ENCODE measurements around the gene ARL15. TPM values are rescaled to one million over a fixed set of nuclear protein-coding genes. Genes with fewer than 3 reads are reported as not detected.
A peak's percentile ranks its signal among the peaks of the same experiment; 100 is the strongest.

Gene ARL15
- total and polyA plus RNA-seq, 5 donors from 2014 or later, result 16.5 to 27.7 (median 19.1) TPM

DNA sequence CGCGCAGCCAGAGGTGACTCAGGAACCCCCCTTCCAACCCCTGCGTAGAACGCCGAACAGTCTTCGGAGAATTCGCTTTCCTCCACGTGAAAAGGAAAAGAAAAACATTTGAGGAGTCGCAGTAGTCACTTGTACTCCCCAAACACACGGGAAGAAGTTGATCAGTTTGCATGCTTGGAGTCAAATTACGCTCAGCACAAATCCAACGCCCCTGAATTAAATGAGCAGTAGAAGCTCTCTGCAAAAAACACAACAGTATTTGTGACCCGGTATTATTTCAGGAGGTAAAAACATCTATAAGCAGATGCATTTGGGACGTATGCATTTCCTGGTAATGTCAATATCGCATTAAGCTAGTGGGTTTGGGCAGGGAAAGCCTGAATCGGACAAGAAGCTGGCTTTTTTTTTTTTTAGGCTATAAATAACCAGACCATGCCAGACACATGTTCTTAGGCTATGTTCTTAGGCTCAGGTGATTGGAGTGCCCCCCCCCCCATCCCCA, 854 bp upstream of the ARL15 start:
- ATAC-seq (ENCODE audit: low read depth in 2 of 2) (no peak), DNase-seq (peak in 1 of 3 donors; percentile 35)
- H3K9me3 ChIP-seq (ENCODE audit: control insufficient read depth in 2 of 2, low read length in 2 of 2), result no peaks in the 10 kb centered on the region
- peaks cover 6% of the 10 kb centered on the region for H3K27me3 ChIP-seq (ENCODE audit: control insufficient read depth, insufficient read depth, low read length)
- H3K9me3 Mint-ChIP-seq, result no peaks in the 10 kb centered on the region
- H3K36me3 Mint-ChIP-seq, result no peaks in the 10 kb centered on the region
- peaks cover 30% of the 10 kb centered on the region for H3K4me1 ChIP-seq (ENCODE audit: control insufficient read depth, insufficient read depth, low read length, poor library complexity, severe bottlenecking)
- H3K4me3 Mint-ChIP-seq, result peak overlapping the region; percentile 89 to 99 (median 96)
- H3K27ac ChIP-seq (ENCODE audit: insufficient read depth, low read length, poor library complexity, severe bottlenecking), result peak overlapping the region; percentile 72
- H3K36me3 ChIP-seq (ENCODE audit: control insufficient read depth, insufficient read depth, low read length), result no peaks in the 10 kb centered on the region
- H3K4me3 ChIP-seq (ENCODE audit: low read depth, low read length), result peak overlapping the region; percentile 97
- H3K4me1 Mint-ChIP-seq, result peaks cover 0 to 45% (median 23%) of the 10 kb centered on the region in 4 donors
- peaks cover 34% of the 10 kb centered on the region for H3K27me3 Mint-ChIP-seq
- peak overlapping the region; percentile 91 to 99 (median 96) for H3K27ac Mint-ChIP-seq

DNA sequence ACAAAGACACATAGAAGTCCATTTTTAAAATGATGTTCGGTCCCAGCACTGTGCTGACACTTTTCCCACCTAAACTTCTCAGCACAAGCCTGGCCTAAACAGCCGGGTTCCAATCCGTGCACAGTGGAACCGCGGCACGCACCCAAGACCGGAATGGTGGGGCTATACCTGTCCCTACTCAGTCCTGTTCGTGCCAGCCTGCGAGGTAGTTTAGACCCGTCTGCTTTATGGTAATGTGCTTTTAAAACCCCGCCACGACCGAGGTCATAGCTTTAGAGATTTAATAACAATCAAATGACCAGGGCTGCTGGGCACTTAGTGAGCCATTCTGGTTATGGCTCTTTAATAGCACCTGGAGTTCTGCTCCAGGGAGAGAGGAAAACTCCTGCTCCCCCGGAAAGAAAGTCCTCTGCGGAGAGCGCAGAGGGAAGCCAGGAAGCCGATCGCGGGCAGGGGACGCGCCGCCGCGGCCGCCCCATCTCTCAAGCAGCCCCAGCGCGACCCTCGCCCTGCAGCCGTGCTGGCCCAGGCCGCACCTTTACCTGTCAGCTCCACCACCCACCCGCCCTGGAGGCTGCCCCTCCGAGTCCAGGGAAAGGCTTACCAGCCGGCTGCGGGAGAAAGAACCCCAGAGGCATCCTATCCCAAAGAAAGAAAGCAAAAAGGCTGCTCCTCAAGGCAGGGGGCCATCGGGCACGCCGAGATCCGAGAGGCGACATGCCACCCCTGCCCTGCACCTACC, 511 bp downstream of the ARL15 start:
- no peak for ATAC-seq (ENCODE audit: low read depth in 2 of 2)
- peak overlapping the region; percentile 91 for H3K4me3 ChIP-seq (ENCODE audit: low read depth, low read length)
- no peaks in the 10 kb centered on the region for H3K36me3 Mint-ChIP-seq

DNA sequence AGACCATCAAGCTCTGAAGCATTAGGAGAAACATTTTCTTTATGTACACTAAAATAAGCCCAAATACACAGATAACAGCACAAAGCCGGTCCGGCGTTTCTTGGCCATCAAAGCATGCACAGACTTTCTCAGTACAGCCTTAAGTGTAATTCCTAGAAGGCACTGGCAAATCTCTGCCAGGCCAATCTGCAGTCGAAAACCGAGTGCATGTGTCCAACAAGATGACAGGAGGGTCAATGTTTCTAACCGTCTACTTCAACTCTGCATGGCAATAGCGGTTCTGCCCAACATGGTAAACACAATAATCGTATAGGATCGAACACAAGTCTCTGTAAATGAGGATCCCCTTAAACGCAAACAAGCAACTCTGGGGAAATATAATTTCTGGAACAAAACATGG, 1.1 kb downstream of the ARL15 start:
- H3K36me3 Mint-ChIP-seq, result no peaks in the 10 kb centered on the region
- peaks cover 20% of the 10 kb centered on the region for H3K27me3 Mint-ChIP-seq
- Histone ChIP-seq H3K27ac (ENCODE audit: insufficient read depth, low read length, poor library complexity, severe bottlenecking) (no peak overlapping the region), H3K4me1 (ENCODE audit: control insufficient read depth, insufficient read depth, low read length, poor library complexity, severe bottlenecking) (peaks cover 30% of the 10 kb centered on the region), H3K27me3 (ENCODE audit: control insufficient read depth, insufficient read depth, low read length) (peaks cover 4% of the 10 kb centered on the region), H3K4me3 (ENCODE audit: low read depth, low read length) (peak overlapping the region; percentile 91), H3K36me3 (ENCODE audit: control insufficient read depth, insufficient read depth, low read length) (no peaks in the 10 kb centered on the region), H3K9me3 (ENCODE audit: control insufficient read depth in 2 of 2, low read length in 2 of 2) (no peaks in the 10 kb centered on the region)
- H3K27ac Mint-ChIP-seq, result peak overlapping the region in 2 of 3 donors; percentile 91 to 96
- DNase-seq, result no peak
- no peaks in the 10 kb centered on the region for H3K9me3 Mint-ChIP-seq
- H3K4me3 Mint-ChIP-seq, result peak overlapping the region; percentile 89 to 99 (median 96)
- H3K4me1 Mint-ChIP-seq, result peaks cover 0 to 51% (median 31%) of the 10 kb centered on the region in 4 donors
- no peak for ATAC-seq (ENCODE audit: low read depth in 2 of 2)

More for the DNA sequence above, 511 bp downstream of the ARL15 start:
- Mint-ChIP-seq H3K27me3 (peaks cover 26% of the 10 kb centered on the region), H3K4me3 (peak overlapping the region; percentile 89 to 99 (median 96)), H3K9me3 (no peaks in the 10 kb centered on the region), H3K27ac (peak overlapping the region; percentile 91 to 99 (median 96)), H3K4me1 (peaks cover 0 to 51% (median 28%) of the 10 kb centered on the region in 4 donors)
- H3K9me3 ChIP-seq (ENCODE audit: control insufficient read depth in 2 of 2, low read length in 2 of 2), result no peaks in the 10 kb centered on the region
- no peaks in the 10 kb centered on the region for H3K36me3 ChIP-seq (ENCODE audit: control insufficient read depth, insufficient read depth, low read length)
- peak in 2 of 3 donors; percentile 26 to 56 for DNase-seq
- peak overlapping the region; percentile 72 for H3K27ac ChIP-seq (ENCODE audit: insufficient read depth, low read length, poor library complexity, severe bottlenecking)
- peaks cover 4% of the 10 kb centered on the region for H3K27me3 ChIP-seq (ENCODE audit: control insufficient read depth, insufficient read depth, low read length)
- H3K4me1 ChIP-seq (ENCODE audit: control insufficient read depth, insufficient read depth, low read length, poor library complexity, severe bottlenecking), result peaks cover 30% of the 10 kb centered on the region

DNA sequence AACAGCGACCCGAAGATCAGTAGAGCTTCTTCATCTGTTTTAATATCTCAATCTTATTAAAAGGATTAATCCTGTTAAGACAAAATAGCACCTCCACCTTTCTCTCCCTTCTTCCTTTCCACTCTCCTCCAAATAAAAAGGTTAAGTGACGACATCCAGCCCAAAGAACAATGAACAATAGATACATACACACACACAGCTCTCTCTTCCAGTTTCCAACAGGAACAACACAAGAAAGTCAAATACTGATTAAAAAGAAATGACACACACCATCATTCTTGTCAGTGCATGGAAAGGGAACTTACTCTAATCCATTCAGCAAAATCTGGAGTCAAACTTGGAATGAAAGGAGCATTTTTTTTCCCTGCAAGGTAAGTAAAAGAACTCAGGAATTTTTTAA, 2.8 kb downstream of the ARL15 start:
- Histone ChIP-seq H3K27ac (ENCODE audit: insufficient read depth, low read length, poor library complexity, severe bottlenecking) (no peak overlapping the region), H3K9me3 (ENCODE audit: control insufficient read depth in 2 of 2, low read length in 2 of 2) (no peaks in the 10 kb centered on the region), H3K27me3 (ENCODE audit: control insufficient read depth, insufficient read depth, low read length) (no peaks in the 10 kb centered on the region), H3K4me3 (ENCODE audit: low read depth, low read length) (no peak overlapping the region), H3K36me3 (ENCODE audit: control insufficient read depth, insufficient read depth, low read length) (no peaks in the 10 kb centered on the region), H3K4me1 (ENCODE audit: control insufficient read depth, insufficient read depth, low read length, poor library complexity, severe bottlenecking) (peaks cover 30% of the 10 kb centered on the region)
- H3K27ac Mint-ChIP-seq, result no peak overlapping the region
- H3K4me1 Mint-ChIP-seq, result peaks cover 4 to 51% (median 37%) of the 10 kb centered on the region in 4 donors
- H3K9me3 Mint-ChIP-seq, result no peaks in the 10 kb centered on the region
- peaks cover 13% of the 10 kb centered on the region for H3K27me3 Mint-ChIP-seq
- ATAC-seq (ENCODE audit: low read depth in 2 of 2) (no peak), DNase-seq (no peak)
- H3K36me3 Mint-ChIP-seq, result no peaks in the 10 kb centered on the region
- H3K4me3 Mint-ChIP-seq, result peak overlapping the region in 2 of 4 donors; percentile 33 to 83

DNA sequence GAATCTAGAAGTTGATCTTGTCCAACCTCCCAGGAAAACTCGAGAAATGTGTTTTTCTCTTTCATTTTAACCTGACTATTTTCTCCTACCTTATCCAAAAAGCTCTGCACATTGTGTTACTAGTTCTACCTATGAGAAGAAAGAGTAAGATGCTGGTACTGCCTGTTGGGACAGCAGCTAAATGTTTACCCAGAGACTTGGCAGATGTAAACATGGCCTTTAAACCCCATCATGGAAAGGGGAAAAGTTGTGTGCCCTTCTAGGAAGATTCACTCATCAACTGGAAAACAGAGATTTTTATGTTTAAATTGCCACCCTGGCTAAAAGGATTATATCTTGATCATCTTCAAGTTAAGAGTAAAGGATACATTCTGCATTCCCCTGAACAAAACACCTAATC, 3.5 kb downstream of the ARL15 start:
- no peaks in the 10 kb centered on the region for H3K27me3 ChIP-seq (ENCODE audit: control insufficient read depth, insufficient read depth, low read length)
- Mint-ChIP-seq H3K36me3 (no peaks in the 10 kb centered on the region), H3K4me1 (peaks cover 4 to 56% (median 40%) of the 10 kb centered on the region in 4 donors), H3K9me3 (no peaks in the 10 kb centered on the region), H3K4me3 (peak overlapping the region in 3 of 4 donors; percentile 21 to 83 (median 33)), H3K27ac (no peak overlapping the region), H3K27me3 (peaks cover 11% of the 10 kb centered on the region)
- ATAC-seq (ENCODE audit: low read depth in 2 of 2), result no peak
- no peak overlapping the region for H3K4me3 ChIP-seq (ENCODE audit: low read depth, low read length)
- no peak for DNase-seq
- no peak overlapping the region for H3K27ac ChIP-seq (ENCODE audit: insufficient read depth, low read length, poor library complexity, severe bottlenecking)
- H3K4me1 ChIP-seq (ENCODE audit: control insufficient read depth, insufficient read depth, low read length, poor library complexity, severe bottlenecking), result peaks cover 28% of the 10 kb centered on the region
- H3K36me3 ChIP-seq (ENCODE audit: control insufficient read depth, insufficient read depth, low read length), result no peaks in the 10 kb centered on the region
- H3K9me3 ChIP-seq (ENCODE audit: control insufficient read depth in 2 of 2, low read length in 2 of 2), result no peaks in the 10 kb centered on the region

DNA sequence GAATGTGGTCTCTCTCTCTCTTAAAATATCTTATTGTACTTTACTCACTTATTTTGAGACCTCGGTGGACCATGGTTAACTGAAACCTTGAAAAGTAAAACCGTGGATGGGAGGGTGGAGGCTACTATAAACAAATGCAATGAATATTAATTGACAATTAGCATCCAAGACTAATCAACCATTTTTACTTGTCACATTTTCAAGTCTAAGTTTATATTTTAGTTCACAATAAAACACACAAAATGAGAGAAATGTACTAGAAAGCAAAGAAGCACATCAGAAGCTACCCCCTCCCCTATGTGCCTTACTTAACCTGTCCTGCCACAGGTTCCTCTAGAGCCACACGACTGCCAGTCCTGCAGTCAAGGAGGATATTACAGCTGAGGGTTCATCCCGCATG, 4.6 kb downstream of the ARL15 start:
- no peak for ATAC-seq (ENCODE audit: low read depth in 2 of 2)
- no peak overlapping the region for H3K4me3 Mint-ChIP-seq
- H3K27me3 ChIP-seq (ENCODE audit: control insufficient read depth, insufficient read depth, low read length), result no peaks in the 10 kb centered on the region
- no peaks in the 10 kb centered on the region for H3K36me3 ChIP-seq (ENCODE audit: control insufficient read depth, insufficient read depth, low read length)
- H3K9me3 ChIP-seq (ENCODE audit: control insufficient read depth in 2 of 2, low read length in 2 of 2), result no peaks in the 10 kb centered on the region
- no peak overlapping the region for H3K4me3 ChIP-seq (ENCODE audit: low read depth, low read length)
- peaks cover 20% of the 10 kb centered on the region for H3K4me1 ChIP-seq (ENCODE audit: control insufficient read depth, insufficient read depth, low read length, poor library complexity, severe bottlenecking)
- H3K27ac ChIP-seq (ENCODE audit: insufficient read depth, low read length, poor library complexity, severe bottlenecking), result no peak overlapping the region
- H3K9me3 Mint-ChIP-seq, result no peaks in the 10 kb centered on the region
- no peak for DNase-seq
- H3K27me3 Mint-ChIP-seq, result peaks cover 6% of the 10 kb centered on the region
- peaks cover 4 to 64% (median 43%) of the 10 kb centered on the region in 4 donors for H3K4me1 Mint-ChIP-seq
- H3K36me3 Mint-ChIP-seq, result peaks cover 6% of the 10 kb centered on the region
- no peak overlapping the region for H3K27ac Mint-ChIP-seq

DNA sequence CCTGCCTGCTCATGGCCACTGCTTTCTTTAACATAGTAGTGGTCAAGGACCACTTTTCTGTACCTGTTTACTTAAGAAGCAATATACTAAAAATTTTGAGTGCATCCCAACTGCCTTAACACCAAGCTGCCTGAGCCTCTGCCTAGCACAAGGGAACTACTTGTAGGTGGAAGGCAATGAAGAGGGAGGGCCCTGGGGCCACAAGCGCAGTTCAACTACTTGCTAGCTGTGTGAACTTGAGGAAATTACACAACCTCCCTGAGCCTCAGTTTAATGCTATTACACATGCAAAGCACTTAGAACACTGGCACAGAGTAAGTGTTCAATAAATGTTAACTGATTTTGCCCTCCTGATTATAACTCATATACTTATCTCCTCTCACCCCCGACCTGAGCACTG, 6.3 kb downstream of the ARL15 start:
- Mint-ChIP-seq H3K27me3 (no peaks in the 10 kb centered on the region), H3K9me3 (no peaks in the 10 kb centered on the region), H3K36me3 (peaks cover 9% of the 10 kb centered on the region), H3K27ac (no peak overlapping the region), H3K4me1 (peaks cover 13 to 65% (median 40%) of the 10 kb centered on the region in 4 donors), H3K4me3 (no peak overlapping the region)
- no peak for ATAC-seq (ENCODE audit: low read depth in 2 of 2)
- Histone ChIP-seq H3K36me3 (ENCODE audit: control insufficient read depth, insufficient read depth, low read length) (no peaks in the 10 kb centered on the region), H3K27ac (ENCODE audit: insufficient read depth, low read length, poor library complexity, severe bottlenecking) (no peak overlapping the region), H3K4me3 (ENCODE audit: low read depth, low read length) (no peak overlapping the region), H3K27me3 (ENCODE audit: control insufficient read depth, insufficient read depth, low read length) (no peaks in the 10 kb centered on the region), H3K4me1 (ENCODE audit: control insufficient read depth, insufficient read depth, low read length, poor library complexity, severe bottlenecking) (peaks cover 11% of the 10 kb centered on the region), H3K9me3 (ENCODE audit: control insufficient read depth in 2 of 2, low read length in 2 of 2) (no peaks in the 10 kb centered on the region)
- DNase-seq, result no peak
